ENCODE results near the gene UTS2R. TPM values are rescaled to one million over a fixed set of nuclear protein-coding genes. Genes with fewer than 3 reads are reported as not detected.
"Not testable (repeated sequence)": the region's sequence is repeated elsewhere in the genome, so short reads cannot be mapped to it uniquely, and the experiment has no call there.

UTS2R gene
- total RNA-seq, 1 donor from 2014 or later: 0.16 TPM

- intact Hi-C loops (cut with micrococcal nuclease): no loop called here
Measured at GRCh38 chr17:82374626-82375331, 3.2 kb downstream of the UTS2R start.

DNA sequence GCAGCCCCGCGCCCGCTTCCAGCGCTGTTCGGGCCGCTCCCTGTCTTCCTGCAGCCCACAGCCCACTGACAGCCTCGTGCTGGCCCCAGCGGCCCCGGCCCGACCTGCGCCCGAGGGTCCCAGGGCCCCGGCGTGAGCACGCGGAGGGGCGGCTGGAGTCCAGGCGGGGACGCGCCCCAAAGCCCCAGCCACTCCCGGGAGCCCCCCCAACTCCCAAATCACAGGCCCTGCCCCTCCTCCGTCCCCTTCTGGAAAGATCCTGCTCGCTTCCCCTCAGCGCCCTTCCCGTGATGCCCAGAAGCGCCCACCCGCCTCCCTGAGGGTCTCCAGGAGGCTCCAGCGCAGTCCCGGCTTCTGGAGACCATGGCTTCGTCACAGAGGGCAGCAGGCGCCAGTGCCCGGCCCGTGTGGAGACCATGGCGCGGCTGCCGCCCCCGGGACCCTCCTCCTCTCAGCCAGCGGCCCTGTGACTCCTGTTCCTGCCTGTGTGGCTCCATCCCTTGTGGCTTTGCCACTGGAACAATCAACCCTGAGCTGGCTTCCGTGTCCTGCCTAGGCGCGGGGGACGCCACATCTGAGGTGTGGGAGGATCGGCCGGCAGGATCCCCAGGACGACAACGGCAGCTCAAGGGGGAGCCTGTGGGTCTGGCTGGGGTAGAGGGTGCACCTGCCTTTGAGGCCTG lies 3.9 kb downstream of the UTS2R start:
- intact Hi-C loops (cut with micrococcal nuclease): no loop called here

GRCh38 chr17:82376042-82376730 lies 4.6 kb downstream of the UTS2R start:
- intact Hi-C loops (cut with micrococcal nuclease): no loop called here

- intact Hi-C loops (cut with micrococcal nuclease): not testable (repeated sequence)
Measured at GRCh38 chr17:82377294-82377693, 5.7 kb downstream of the UTS2R start.

GRCh38 chr17:82377924-82378740 lies 6.6 kb downstream of the UTS2R start:
- intact Hi-C loops (cut with micrococcal nuclease): no loop called here

DNA sequence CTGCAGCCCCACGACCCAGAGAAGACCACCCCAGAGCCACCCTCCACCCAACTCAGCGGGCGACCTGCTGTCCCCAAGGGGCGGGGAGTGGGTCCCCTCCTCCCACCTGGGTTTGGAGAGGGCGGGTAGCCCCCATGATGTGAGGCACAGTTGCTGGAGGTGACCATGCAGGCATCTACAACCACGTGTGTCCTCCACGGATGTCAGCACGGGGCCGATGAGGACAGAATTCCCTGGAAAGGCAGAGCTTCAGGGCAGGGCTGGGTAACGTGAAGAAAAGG lies 7.1 kb downstream of the UTS2R start:
- intact Hi-C loops (cut with micrococcal nuclease): no loop called here

DNA sequence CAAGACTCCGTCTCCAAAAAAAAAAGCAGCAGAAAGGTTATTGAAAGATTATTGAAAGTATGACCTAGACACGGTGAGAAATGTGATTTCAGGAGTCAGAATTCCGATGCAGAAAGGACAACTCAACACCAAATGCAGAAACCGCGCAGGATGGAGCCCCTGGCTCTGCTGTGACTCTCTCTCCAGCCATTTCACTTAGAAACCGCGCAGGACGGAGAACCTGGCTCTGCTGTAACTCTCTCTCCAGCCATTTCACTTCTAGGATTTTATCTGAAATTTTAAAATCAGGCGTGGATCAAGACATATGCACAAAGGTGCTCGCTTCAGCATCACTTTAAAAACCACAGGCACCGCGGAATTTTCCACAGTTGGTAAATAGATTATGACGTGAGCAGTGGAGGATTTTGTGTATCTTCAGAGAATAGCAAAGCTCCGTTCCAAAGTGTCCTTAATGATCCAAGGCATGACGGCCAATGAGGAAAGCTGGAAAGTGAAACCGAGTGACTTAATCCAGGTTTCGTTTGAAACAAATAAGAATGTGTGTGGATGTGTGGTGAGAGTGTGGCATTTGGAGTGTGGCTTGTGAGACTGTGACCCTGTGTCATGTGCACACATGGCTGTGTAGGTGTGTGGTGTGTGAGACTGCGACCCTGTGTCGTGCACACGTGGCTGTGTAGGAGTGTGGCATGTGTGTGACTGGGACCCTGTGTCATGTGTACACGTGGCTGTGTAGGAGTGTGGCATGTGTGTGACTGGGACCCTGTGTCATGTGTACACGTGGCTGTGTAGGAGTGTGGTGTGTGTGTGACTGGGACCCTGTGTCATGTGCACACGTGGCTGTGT lies 9.5 kb downstream of the UTS2R start:
- intact Hi-C loops (cut with micrococcal nuclease): no loop called here

- intact Hi-C loops (cut with micrococcal nuclease): not testable (repeated sequence)
Measured at GRCh38 chr17:82381703-82382009, 10.1 kb downstream of the UTS2R start.

DNA sequence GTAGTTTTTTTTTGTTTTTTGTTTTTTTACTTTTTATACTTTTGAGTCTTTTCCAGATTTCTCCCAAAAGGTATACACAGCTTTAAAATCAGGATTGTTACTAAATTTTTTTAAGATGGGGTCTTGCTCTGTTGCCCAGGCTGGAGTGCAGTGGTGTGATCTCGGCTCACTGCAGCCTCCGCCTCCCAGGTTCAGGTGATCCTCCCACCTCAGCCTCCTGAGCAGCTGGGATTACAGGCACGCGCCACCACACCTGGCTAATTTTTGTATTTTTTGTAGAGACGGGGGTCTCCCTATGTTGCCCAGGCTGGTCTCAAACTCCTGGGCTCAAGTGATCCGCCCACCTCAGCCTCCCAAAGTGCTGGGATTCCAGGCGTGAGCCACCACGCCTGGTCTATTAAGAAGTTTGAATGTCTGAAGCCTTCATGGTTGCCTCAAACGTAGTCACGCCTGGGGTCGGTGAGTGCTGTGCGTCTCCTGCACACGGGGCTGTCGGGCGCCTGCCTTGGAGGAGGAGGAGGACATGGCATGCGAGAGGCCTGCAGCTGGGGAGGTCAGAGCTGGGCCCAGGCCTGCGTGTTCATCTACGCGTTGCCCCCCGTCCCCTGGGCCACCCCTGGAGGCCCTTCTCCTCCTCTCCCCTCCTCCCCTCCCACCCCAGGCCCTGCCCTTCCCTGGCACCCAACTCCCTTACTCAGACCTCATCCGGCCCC lies 10.8 kb downstream of the UTS2R start:
- intact Hi-C loops (cut with micrococcal nuclease): not testable (repeated sequence)

GRCh38 chr17:82382933-82383255 lies 11.3 kb downstream of the UTS2R start:
- intact Hi-C loops (cut with micrococcal nuclease): no loop called here

GRCh38 chr17:82383411-82383810 lies 11.8 kb downstream of the UTS2R start:
- intact Hi-C loops (cut with micrococcal nuclease): no loop called here

- intact Hi-C loops (cut with micrococcal nuclease): no loop called here
Measured at GRCh38 chr17:82384051-82384729, 12.6 kb downstream of the UTS2R start.

GRCh38 chr17:82384730-82385481 lies 13.3 kb downstream of the UTS2R start:
- intact Hi-C loops (cut with micrococcal nuclease): no loop called here

GRCh38 chr17:82385559-82386254 lies 14.1 kb downstream of the UTS2R start:
- intact Hi-C loops (cut with micrococcal nuclease): no loop called here

- intact Hi-C loops (cut with micrococcal nuclease): no loop called here
Measured at GRCh38 chr17:82386255-82386831, 14.8 kb downstream of the UTS2R start.

DNA sequence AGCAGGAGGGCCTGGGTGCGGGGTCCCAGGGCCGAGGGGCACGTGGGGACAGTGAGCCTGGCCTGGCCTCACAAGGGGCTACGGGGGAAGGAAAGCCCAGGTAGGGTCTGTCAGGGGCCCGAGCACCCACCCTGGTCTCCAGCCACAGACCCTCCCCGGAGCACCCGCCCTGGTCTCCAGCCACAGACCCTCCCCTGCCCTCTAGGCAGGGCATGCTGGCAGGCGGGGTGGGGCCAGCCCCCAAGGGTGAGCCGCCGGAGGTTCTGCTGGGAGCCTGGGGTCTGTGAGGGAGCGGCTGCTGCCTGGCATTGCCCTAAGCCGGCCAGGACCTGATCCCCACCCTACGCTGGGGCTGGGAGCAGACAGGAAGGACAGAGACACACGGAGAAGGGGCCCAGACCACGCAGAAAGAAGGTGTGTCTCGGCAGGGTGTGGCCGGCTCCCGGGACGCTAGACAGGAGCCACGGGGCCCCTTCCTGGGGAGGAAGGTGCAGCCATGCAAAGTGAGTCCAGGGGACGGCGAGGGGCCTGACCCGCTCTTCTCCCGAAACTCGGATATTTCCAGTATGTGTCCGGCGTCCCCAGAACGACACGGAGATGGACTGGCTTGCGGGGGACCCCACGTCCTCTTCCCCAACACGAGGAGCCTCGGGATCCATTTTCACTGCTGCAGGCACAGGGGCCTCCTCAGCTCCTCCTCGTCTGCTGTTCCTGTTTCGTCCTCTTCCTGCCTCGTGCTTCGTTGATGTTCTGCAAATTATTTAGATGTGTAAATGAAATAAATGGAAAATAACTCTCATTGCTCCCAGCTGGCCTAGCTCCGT lies 15.5 kb downstream of the UTS2R start:
- intact Hi-C loops (cut with micrococcal nuclease): no loop called here

DNA sequence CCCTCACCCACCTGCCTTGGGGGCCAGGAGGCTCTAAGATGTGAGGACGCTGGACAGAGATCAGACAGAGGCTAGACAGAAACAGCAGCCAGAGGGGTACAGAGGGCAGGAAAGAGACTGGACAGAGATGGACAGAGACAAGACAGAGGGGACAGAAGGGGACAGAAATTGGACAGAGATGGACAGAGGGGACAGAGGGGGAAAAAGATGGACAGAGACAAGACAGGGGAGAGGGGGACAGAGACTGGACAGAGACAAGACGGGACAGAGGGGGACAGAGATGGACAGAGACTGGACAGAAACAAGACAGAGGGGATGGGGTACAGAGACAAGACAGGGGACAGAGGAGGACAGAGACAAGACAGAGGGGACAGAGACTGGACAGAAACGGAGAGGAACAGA lies 16.1 kb downstream of the UTS2R start:
- intact Hi-C loops (cut with micrococcal nuclease): no loop called here

Measured in T-helper 2 cell treated with Interferon-gamma antibody and Interleukin-4, amounts not matched to agents 100 ng/mL and 5 ng/mL, for 36 hours (primary cell).